ENCODE measurements around the gene DOCK4. TPM values are rescaled to one million over a fixed set of nuclear protein-coding genes. Genes with fewer than 3 reads are reported as not detected.

The DOCK4 gene
- total and polyA plus RNA-seq, 2 of the 8 experiments (the other 6 are each of a cell fraction or from before 2014, with no cell fraction given): 5.1 to 23.6 TPM

GRCh38 chr7:111765751-111766643 is 440.2 kb downstream of the DOCK4 start:
- FAIRE-seq: no peak
- no peak for TF ChIP-seq KDM4A (IDR thresholded peaks at IDR 0.05; ENCODE audit: low read depth, low read length, severe bottlenecking)
- no peak for TF ChIP-seq TEAD4 (IDR thresholded peaks at IDR 0.05; ENCODE audit: low read depth, low read length)
- TF ChIP-seq RNF2 (IDR thresholded peaks at IDR 0.05; ENCODE audit: borderline replicate concordance, low read depth, low read length, missing control alignments, poor library complexity, severe bottlenecking): no peak
- no peak for TF ChIP-seq ASH2L (IDR thresholded peaks at IDR 0.05; ENCODE audit: low read length)
- TF ChIP-seq EP300 (IDR thresholded peaks at IDR 0.05; ENCODE audit: borderline replicate concordance in 1 of 2, low read depth in 2 of 2, low read length in 2 of 2): no peak
- no peak for TF ChIP-seq SRF (IDR thresholded peaks at IDR 0.05; ENCODE audit: low read depth, low read length)
- TF ChIP-seq SP1 (IDR thresholded peaks at IDR 0.05; ENCODE audit: low read depth, low read length): no peak
- TF ChIP-seq KDM5A (IDR thresholded peaks at IDR 0.05; ENCODE audit: low read length): no peak
- no peak for TF ChIP-seq JUN (IDR thresholded peaks at IDR 0.05; ENCODE audit: low read depth, low read length)
- no peak for TF ChIP-seq CBX5 (IDR thresholded peaks at IDR 0.05; ENCODE audit: low read depth, low read length)
- TF ChIP-seq GTF2F1 (IDR thresholded peaks at IDR 0.05; ENCODE audit: borderline replicate concordance, low read depth, low read length): no peak

More at GRCh38 chr7:111765751-111766643, 440.2 kb downstream of the DOCK4 start:
- H2BK5ac ChIP-seq (ENCODE audit: low read depth, low read length): no peak overlapping the region
- H3K79me2 ChIP-seq (ENCODE audit: control insufficient read depth in 1 of 2, insufficient read depth in 2 of 2, low read length in 2 of 2): no peaks in the 10 kb centered on the region
- H2AFZ ChIP-seq (ENCODE audit: low read length): no peak overlapping the region
- no peak for DNase-seq (ENCODE audit: low read depth in 1 of 2, low spot score in 2 of 2)
- no peak overlapping the region for H4K8ac ChIP-seq (ENCODE audit: extremely low read depth, insufficient read depth, low read length)
- no peaks in the 10 kb centered on the region; the same call in 1 of the 2 replicates for H3K23me2 ChIP-seq (ENCODE audit: low read depth, low read length)
- H3K4me1 ChIP-seq (replicated peaks in 1 of 4; ENCODE audit: control insufficient read depth in 3 of 4, insufficient read depth in 4 of 4, low read length in 3 of 4): peaks cover under 1 to 6% (median 3%) of the 10 kb centered on the region in 4 experiments; a peak in 4 of 7 replicates
- no peaks in the 10 kb centered on the region for H3K36me3 ChIP-seq (ENCODE audit: control insufficient read depth in 2 of 4, insufficient read depth in 4 of 4, low read length in 3 of 4)
- no peak overlapping the region for H4K5ac ChIP-seq (ENCODE audit: insufficient read length, low read depth, low read length)
- no peak overlapping the region for H2BK20ac ChIP-seq (ENCODE audit: low read length)
- H3K9me3 ChIP-seq (ENCODE audit: insufficient read depth in 2 of 2, low read depth in 1 of 2, low read length in 1 of 2): no peaks in the 10 kb centered on the region
- H3K4me3 ChIP-seq (ENCODE audit: extremely low read depth in 1 of 4, insufficient read depth in 2 of 4, low read depth in 3 of 4, low read length in 4 of 4): no peak overlapping the region
- H2BK15ac ChIP-seq (ENCODE audit: low read length): no peak overlapping the region
- ChIA-PET POLR2A (ENCODE audit: partially characterized antibody) (no interaction called here), CTCF (ENCODE audit: partially characterized antibody) (interaction anchor here (0.6 to 3.2 kb wide), 8 partner anchors 9 to 648 kb away, joined by 3 to 40 read pairs (median 6); no protein-coding TSS in a partner anchor)
- no peak overlapping the region for H3K56ac ChIP-seq (replicated peaks; ENCODE audit: insufficient read length, low read depth, low read length)
- H3K14ac ChIP-seq (ENCODE audit: insufficient read length): no peak overlapping the region
- H4K91ac ChIP-seq (replicated peaks; ENCODE audit: insufficient read length, low read length): no peak overlapping the region
- H3K9ac ChIP-seq (replicated peaks in 1 of 4; ENCODE audit: extremely low read depth in 1 of 4, low read depth in 3 of 4, low read length in 3 of 4): no peak overlapping the region
- no peak overlapping the region for H3K4me2 ChIP-seq (ENCODE audit: insufficient read depth in 1 of 2, low read depth in 2 of 2, low read length in 2 of 2)
- H4K20me1 ChIP-seq (replicated peaks in 1 of 2; ENCODE audit: control insufficient read depth in 1 of 2, insufficient read depth in 2 of 2, low read length in 2 of 2): no peaks in the 10 kb centered on the region
- no peak overlapping the region for H3K27ac ChIP-seq (ENCODE audit: low read depth, low read length)
- no peak overlapping the region for H3K18ac ChIP-seq (ENCODE audit: extremely low read depth, low read length)
- no peak overlapping the region for H2BK120ac ChIP-seq (replicated peaks; ENCODE audit: low read depth, low read length)
- 90% methylated on average over 6 of the region's 6 CpGs; no CpG with 5 or more reads in 1 of the 2 experiments for WGBS, 2 experiments (ENCODE audit: extremely low coverage in 1 of 2, insufficient coverage in 1 of 2, insufficient read length in 1 of 2, insufficient replicate concordance in 2 of 2, low coverage in 1 of 2, low lambda C conversion rate in 2 of 2, missing lambda C conversion rate in 1 of 2)
- H3K4ac ChIP-seq (replicated peaks; ENCODE audit: insufficient read length, low read depth, low read length): no peak overlapping the region
- H2BK12ac ChIP-seq (ENCODE audit: low read depth, low read length): no peak overlapping the region
- H2AK5ac ChIP-seq (ENCODE audit: low read depth, low read length): no peak overlapping the region
- no peaks in the 10 kb centered on the region for H3K79me1 ChIP-seq (ENCODE audit: low read depth, low read length)
- H3K27me3 ChIP-seq (replicated peaks in 1 of 4; ENCODE audit: control insufficient read depth in 3 of 4, extremely low read depth in 1 of 4, insufficient read depth in 3 of 4, low read length in 3 of 4): no peaks in the 10 kb centered on the region
- H3K23ac ChIP-seq (ENCODE audit: insufficient read length): no peak overlapping the region

Data from H1 (cell line).